HEK293 (cell line): Measurements from ENCODE around the gene P2RX2.

Experiments used
- CTCF ChIA-PET: fragments of 350-600 bp; formaldehyde crosslinking; extraction: SDS; loops from one replicate; lab custom pipeline; 2021; ENCODE audit warnings: antibody characterized with exemption; lab: Yijun Ruan, JAX
- POLR2A ChIA-PET: fragments of 300-600 bp; formaldehyde crosslinking; extraction: SDS; loops from one replicate; lab custom pipeline; 2020; ENCODE audit warnings: antibody characterized with exemption, inconsistent platforms; lab: Yijun Ruan, JAX
- H3K27ac ChIP-seq: fragments of 200-500 bp; sonication (Bioruptor generic); 2 replicates; pipeline ENCODE4 v1.5.1; 2014; ENCODE audit warnings: low read depth, low read length, control low read depth, inconsistent platforms; ENCODE audit errors: extremely low read depth
- H3K36me3 ChIP-seq, 2 experiments: fragments of 200-500 bp in 1 of 2; sonication (Bioruptor generic) in 1 of 2; 1 replicate in 1 of 2; 2 replicates in 1 of 2; pipeline ENCODE4 v1.5.1; 2014 to 2017; ENCODE audit warnings: inconsistent platforms in 2 of 2, low read length in 2 of 2; ENCODE audit not compliant: control insufficient read depth in 2 of 2, insufficient read depth in 1 of 2
- H3K4me1 ChIP-seq: fragments of 200-500 bp; sonication (Bioruptor generic); 2 replicates; pipeline ENCODE4 v1.5.1; 2014; ENCODE audit warnings: mild to moderate bottlenecking, low read length, inconsistent platforms; ENCODE audit not compliant: control insufficient read depth, insufficient read depth
- H3K4me3 ChIP-seq: 2 replicates; pipeline ENCODE4 v1.5.1; 2011; ENCODE audit warnings: low read depth, mild to moderate bottlenecking, control low read depth, low read length, moderate library complexity
- H3K9me3 ChIP-seq: fragments of 200-500 bp; sonication (Bioruptor generic); 2 replicates; pipeline ENCODE4 v1.5.1; 2014; ENCODE audit warnings: low read depth, low read length, inconsistent platforms; ENCODE audit not compliant: control insufficient read depth, insufficient read depth
- EGR2 ChIP-seq: fragments of 450-650 bp; formaldehyde crosslinking; IDR thresholded peaks from 2 replicates; pipeline ENCODE4 v1.5.1; 2016; ENCODE audit warnings: low read depth, missing biosample characterization, missing genetic modification characterization
- GLIS2 ChIP-seq: fragments of 450-650 bp; formaldehyde crosslinking; IDR thresholded peaks from 2 replicates; pipeline ENCODE4 v1.5.1; 2016; ENCODE audit warnings: missing biosample characterization, missing genetic modification characterization
- IKZF3 ChIP-seq: fragments of 450-650 bp; IDR thresholded peaks from 2 replicates; pipeline ENCODE4 v1.5.0; 2018; ENCODE audit warnings: missing biosample characterization, mild to moderate bottlenecking, missing genetic modification characterization, moderate library complexity
- KLF16 ChIP-seq: fragments of 450-650 bp; formaldehyde crosslinking; IDR thresholded peaks from 2 replicates; pipeline ENCODE4 v1.5.1; 2017; ENCODE audit warnings: missing biosample characterization, missing genetic modification characterization
- ZBTB8A ChIP-seq: fragments of 450-650 bp; formaldehyde crosslinking; IDR thresholded peaks from 2 replicates; pipeline ENCODE4 v1.5.1; 2016; ENCODE audit warnings: missing biosample characterization, missing genetic modification characterization
- ZNF23 ChIP-seq: fragments of 450-650 bp; formaldehyde crosslinking; IDR thresholded peaks from 2 replicates; pipeline ENCODE4 v1.5.1; 2016; ENCODE audit warnings: missing biosample characterization, missing genetic modification characterization, borderline replicate concordance
- ZNF274 ChIP-seq, 2 experiments: fragments of 200-500 bp in 1 of 2; fragments of 450-650 bp in 1 of 2; sonication (Bioruptor generic) in 1 of 2; formaldehyde crosslinking in 1 of 2; IDR thresholded peaks; 2 replicates each; pipeline versions ENCODE4 v1.5.1 to v1.6.1; 2014 to 2016; ENCODE audit warnings: borderline replicate concordance in 1 of 2, inconsistent platforms in 1 of 2, low read length in 1 of 2, missing biosample characterization in 1 of 2, missing genetic modification characterization in 1 of 2
- ZNF292 ChIP-seq: fragments of 450-650 bp; formaldehyde crosslinking; IDR thresholded peaks from 2 replicates; pipeline ENCODE4 v1.5.1; 2016; ENCODE audit warnings: low read depth, missing biosample characterization, missing genetic modification characterization, borderline replicate concordance
- ZNF416 ChIP-seq: fragments of 450-650 bp; formaldehyde crosslinking; IDR thresholded peaks from 2 replicates; pipeline ENCODE4 v1.5.1; 2016; ENCODE audit warnings: missing biosample characterization, missing genetic modification characterization
- ZNF433 ChIP-seq: fragments of 450-650 bp; formaldehyde crosslinking; IDR thresholded peaks from 2 replicates; pipeline ENCODE4 v1.5.1; 2016; ENCODE audit warnings: missing biosample characterization, missing genetic modification characterization, low read depth
- ZNF843 ChIP-seq: fragments of 450-650 bp; formaldehyde crosslinking; IDR thresholded peaks from 2 replicates; pipeline ENCODE4 v1.5.1; 2016; ENCODE audit warnings: missing biosample characterization, missing genetic modification characterization
- ZSCAN16 ChIP-seq: fragments of 450-650 bp; formaldehyde crosslinking; IDR thresholded peaks from 2 replicates; pipeline ENCODE4 v1.5.1; 2016; ENCODE audit warnings: missing biosample characterization, missing genetic modification characterization
- TF ChIP-seq, protein P1 (sequence below): fragments of 450-650 bp; formaldehyde crosslinking; IDR thresholded peaks from 2 replicates; pipeline ENCODE4 v1.5.1; 2016; ENCODE audit warnings: missing biosample characterization, missing genetic modification characterization
- TF ChIP-seq, protein P2 (sequence below): fragments of 450-650 bp; formaldehyde crosslinking; IDR thresholded peaks from 2 replicates; pipeline ENCODE4 v1.5.1; 2016; ENCODE audit warnings: missing biosample characterization, missing genetic modification characterization
- TF ChIP-seq, protein P3 (sequence below): sonication (generic); formaldehyde crosslinking; IDR thresholded peaks from 2 replicates; pipeline ENCODE4 v1.8.1; 2022; ENCODE audit warnings: mild to moderate bottlenecking, moderate library complexity, missing genetic modification reagents
- TF ChIP-seq, protein P4 (sequence below): fragments of 450-650 bp; formaldehyde crosslinking; IDR thresholded peaks from 2 replicates; pipeline ENCODE4 v1.5.1; 2016; ENCODE audit warnings: missing biosample characterization, missing genetic modification characterization

Gene P2RX2

DNA sequence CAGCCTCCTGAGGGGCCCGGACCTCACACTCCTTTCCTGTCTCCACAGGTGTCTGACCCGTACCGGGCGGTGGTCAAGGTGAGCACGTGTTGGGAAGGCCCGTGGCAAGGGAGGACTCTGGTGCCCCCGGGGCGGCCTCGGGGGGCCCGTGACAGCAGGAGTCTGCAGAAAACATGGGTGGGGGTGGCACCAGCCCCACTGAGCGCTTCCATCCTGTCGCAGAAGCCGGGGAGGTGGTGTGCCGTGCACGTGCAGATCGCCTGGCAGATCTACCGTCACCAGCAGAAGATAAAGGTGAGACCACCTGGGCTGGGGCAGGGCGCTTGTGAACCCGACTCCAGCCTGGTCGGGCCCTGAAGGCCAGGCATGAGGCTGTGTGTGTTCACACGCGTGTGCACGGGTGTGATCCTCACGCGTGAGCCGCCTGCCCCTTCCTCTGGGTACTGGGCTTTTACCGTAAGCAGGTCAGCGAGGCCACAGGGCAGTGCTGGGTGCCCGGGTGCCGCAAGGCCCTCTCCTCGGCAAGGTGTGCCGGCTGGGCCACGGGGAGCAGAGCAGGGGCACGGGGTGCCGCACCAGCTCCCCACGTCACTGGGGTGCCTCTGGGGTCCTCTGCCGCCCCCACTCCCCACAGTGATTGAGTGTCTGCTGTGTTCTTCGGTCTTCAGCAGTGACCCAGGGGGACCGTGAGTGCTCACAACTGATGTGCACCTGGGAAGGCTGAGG, 44.1 kb upstream of the P2RX2 start:
- CTCF ChIA-PET: interaction anchor here (0.6 kb wide), 1 partner anchor 61 kb away, joined by 3 read pairs; no protein-coding TSS in a partner anchor
- TF ChIP-seq ZNF23 (no peak), KLF16 (tag by site-specific recombination) (no peak)
- TF ChIP-seq, protein P1, sequence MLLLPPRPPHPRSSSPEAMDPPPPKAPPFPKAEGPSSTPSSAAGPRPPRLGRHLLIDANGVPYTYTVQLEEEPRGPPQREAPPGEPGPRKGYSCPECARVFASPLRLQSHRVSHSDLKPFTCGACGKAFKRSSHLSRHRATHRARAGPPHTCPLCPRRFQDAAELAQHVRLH (tag by site-specific recombination): no peak
- no peaks in the 10 kb centered on the region for H3K4me1 ChIP-seq
- H3K4me3 ChIP-seq: no peak overlapping the region
- H3K27ac ChIP-seq: no peak overlapping the region
- POLR2A ChIA-PET: no interaction called here
- H3K36me3 ChIP-seq: peaks cover 0 to 71% of the 10 kb centered on the region in 2 experiments; a peak in 1 of 3 replicates
- H3K9me3 ChIP-seq: no peaks in the 10 kb centered on the region

DNA sequence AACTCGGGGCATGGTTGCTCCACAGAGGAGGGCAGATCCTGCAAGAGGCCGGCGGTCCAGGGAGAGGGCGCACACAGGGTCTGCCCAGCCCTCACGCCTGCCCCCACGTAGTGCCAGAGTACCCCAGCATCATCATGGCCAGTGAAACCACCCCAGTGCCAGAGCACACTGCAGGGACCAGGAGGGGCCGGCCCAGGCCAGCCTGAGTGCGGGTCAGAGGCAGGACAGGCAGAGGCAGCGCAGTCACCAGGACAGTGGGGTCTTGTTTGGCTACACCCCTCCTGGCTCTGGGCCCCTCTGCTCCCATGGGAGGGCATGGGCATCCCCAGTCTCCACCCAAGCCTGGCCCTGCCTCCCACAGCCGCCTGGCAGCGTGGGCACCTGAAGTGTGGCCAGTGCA, 42.9 kb upstream of the P2RX2 start:
- no peaks in the 10 kb centered on the region for H3K9me3 ChIP-seq
- no peak overlapping the region for H3K4me3 ChIP-seq
- peaks cover 0 to 72% of the 10 kb centered on the region in 2 experiments; a peak in 2 of 3 replicates for H3K36me3 ChIP-seq
- CTCF ChIA-PET: no interaction called here
- no peak overlapping the region for H3K27ac ChIP-seq
- POLR2A ChIA-PET: no interaction called here
- H3K4me1 ChIP-seq: no peaks in the 10 kb centered on the region
- TF ChIP-seq IKZF3 (tag by site-specific recombination): no peak
- TF ChIP-seq EGR2 (tag by site-specific recombination): no peak
- no peak for TF ChIP-seq GLIS2 (tag by site-specific recombination)
- no peak for TF ChIP-seq ZNF433 (tag by site-specific recombination)
- no peak for TF ChIP-seq ZNF843 (tag by site-specific recombination)
- TF ChIP-seq, protein P2, sequence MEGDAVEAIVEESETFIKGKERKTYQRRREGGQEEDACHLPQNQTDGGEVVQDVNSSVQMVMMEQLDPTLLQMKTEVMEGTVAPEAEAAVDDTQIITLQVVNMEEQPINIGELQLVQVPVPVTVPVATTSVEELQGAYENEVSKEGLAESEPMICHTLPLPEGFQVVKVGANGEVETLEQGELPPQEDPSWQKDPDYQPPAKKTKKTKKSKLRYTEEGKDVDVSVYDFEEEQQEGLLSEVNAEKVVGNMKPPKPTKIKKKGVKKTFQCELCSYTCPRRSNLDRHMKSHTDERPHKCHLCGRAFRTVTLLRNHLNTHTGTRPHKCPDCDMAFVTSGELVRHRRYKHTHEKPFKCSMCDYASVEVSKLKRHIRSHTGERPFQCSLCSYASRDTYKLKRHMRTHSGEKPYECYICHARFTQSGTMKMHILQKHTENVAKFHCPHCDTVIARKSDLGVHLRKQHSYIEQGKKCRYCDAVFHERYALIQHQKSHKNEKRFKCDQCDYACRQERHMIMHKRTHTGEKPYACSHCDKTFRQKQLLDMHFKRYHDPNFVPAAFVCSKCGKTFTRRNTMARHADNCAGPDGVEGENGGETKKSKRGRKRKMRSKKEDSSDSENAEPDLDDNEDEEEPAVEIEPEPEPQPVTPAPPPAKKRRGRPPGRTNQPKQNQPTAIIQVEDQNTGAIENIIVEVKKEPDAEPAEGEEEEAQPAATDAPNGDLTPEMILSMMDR (tag by site-specific recombination): no peak
- TF ChIP-seq ZSCAN16: no peak
- no peak for TF ChIP-seq ZBTB8A (tag by site-specific recombination)
- TF ChIP-seq, protein P3, sequence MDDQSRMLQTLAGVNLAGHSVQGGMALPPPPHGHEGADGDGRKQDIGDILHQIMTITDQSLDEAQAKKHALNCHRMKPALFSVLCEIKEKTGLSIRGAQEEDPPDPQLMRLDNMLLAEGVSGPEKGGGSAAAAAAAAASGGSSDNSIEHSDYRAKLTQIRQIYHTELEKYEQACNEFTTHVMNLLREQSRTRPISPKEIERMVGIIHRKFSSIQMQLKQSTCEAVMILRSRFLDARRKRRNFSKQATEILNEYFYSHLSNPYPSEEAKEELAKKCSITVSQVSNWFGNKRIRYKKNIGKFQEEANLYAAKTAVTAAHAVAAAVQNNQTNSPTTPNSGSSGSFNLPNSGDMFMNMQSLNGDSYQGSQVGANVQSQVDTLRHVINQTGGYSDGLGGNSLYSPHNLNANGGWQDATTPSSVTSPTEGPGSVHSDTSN (CRISPR knock-in tag): no peak
- TF ChIP-seq, protein P4, sequence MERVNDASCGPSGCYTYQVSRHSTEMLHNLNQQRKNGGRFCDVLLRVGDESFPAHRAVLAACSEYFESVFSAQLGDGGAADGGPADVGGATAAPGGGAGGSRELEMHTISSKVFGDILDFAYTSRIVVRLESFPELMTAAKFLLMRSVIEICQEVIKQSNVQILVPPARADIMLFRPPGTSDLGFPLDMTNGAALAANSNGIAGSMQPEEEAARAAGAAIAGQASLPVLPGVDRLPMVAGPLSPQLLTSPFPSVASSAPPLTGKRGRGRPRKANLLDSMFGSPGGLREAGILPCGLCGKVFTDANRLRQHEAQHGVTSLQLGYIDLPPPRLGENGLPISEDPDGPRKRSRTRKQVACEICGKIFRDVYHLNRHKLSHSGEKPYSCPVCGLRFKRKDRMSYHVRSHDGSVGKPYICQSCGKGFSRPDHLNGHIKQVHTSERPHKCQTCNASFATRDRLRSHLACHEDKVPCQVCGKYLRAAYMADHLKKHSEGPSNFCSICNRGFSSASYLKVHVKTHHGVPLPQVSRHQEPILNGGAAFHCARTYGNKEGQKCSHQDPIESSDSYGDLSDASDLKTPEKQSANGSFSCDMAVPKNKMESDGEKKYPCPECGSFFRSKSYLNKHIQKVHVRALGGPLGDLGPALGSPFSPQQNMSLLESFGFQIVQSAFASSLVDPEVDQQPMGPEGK (tag by site-specific recombination): no peak
- no peak for TF ChIP-seq ZNF274 (IDR thresholded peaks at IDR 0.05; ENCODE audit: low read length)
- TF ChIP-seq ZNF274 (tag by site-specific recombination; IDR thresholded peaks at IDR 0.05; ENCODE audit: borderline replicate concordance): no peak
- no peak for TF ChIP-seq ZNF416 (tag by site-specific recombination)
- no peak for TF ChIP-seq ZNF292 (tag by site-specific recombination)
